Right atrium auricular region (tissue), 2 donors: ENCODE data around the gene RNF214. TPM values are rescaled to one million over a fixed set of nuclear protein-coding genes. Genes with fewer than 3 reads are reported as not detected.

Experiments
- DNase-seq: peaks from one replicate; pipeline ENCODE4 v3.0.0-alpha.2; 2019; ENCODE audit warnings: low spot score
- H3K27ac ChIP-seq, 2 donors: fragments of 200-600 bp; sonication (generic); 1 replicate in 1 of 2; 2 replicates in 1 of 2; pipeline ENCODE4 v1.5.1; 2016 to 2019
- H3K27me3 ChIP-seq, 2 donors: fragments of 200-600 bp; sonication (generic); one replicate each; pipeline versions ENCODE4 v1.5.1 to v1.6.0; 2017 to 2019
- H3K36me3 ChIP-seq: fragments of 200-600 bp; sonication (generic); one replicate; pipeline ENCODE4 v1.5.1; 2016
- H3K4me1 ChIP-seq, 2 donors: fragments of 200-600 bp; sonication (generic); one replicate each; pipeline versions ENCODE4 v1.5.1 to v1.6.0; 2017 to 2019
- H3K4me3 ChIP-seq, 2 donors: fragments of 200-600 bp; sonication (generic); 1 replicate in 1 of 2; 2 replicates in 1 of 2; pipeline ENCODE4 v1.5.1; 2017 to 2019; ENCODE audit warnings: mild to moderate bottlenecking in 1 of 2, moderate library complexity in 1 of 2
- H3K9me3 ChIP-seq, 2 donors: fragments of 200-600 bp; sonication (generic); one replicate each; pipeline ENCODE4 v1.5.1; 2019
- total RNA-seq, 2 donors: library from RNA; depleted of rRNA; stranded (reverse); fragments of >200 nt; gene quantifications; one replicate each; pipeline ENCODE4 v1.1.0, GENCODE V29; 2016
- TF ChIP-seq, protein P1 (sequence below), 2 donors: fragments of 200-600 bp; sonication (generic); IDR thresholded peaks; one replicate each; pipeline ENCODE4 v1.5.1; 2019; ENCODE audit warnings: antibody characterized with exemption in 2 of 2

The RNF214 gene
- total RNA-seq, 2 donors from 2014 or later, result 11.0 to 11.5 TPM

GRCh38 chr11:117229411-117229810 lies 3.1 kb upstream of the RNF214 start:
- Histone ChIP-seq H3K36me3 (peaks cover 47% of the 10 kb centered on the region), H3K27ac (no peak overlapping the region), H3K4me1 (peaks cover 0 to 34% of the 10 kb centered on the region in 2 donors), H3K27me3 (no peaks in the 10 kb centered on the region), H3K9me3 (no peaks in the 10 kb centered on the region), H3K4me3 (no peak overlapping the region)
- TF ChIP-seq, protein P1, sequence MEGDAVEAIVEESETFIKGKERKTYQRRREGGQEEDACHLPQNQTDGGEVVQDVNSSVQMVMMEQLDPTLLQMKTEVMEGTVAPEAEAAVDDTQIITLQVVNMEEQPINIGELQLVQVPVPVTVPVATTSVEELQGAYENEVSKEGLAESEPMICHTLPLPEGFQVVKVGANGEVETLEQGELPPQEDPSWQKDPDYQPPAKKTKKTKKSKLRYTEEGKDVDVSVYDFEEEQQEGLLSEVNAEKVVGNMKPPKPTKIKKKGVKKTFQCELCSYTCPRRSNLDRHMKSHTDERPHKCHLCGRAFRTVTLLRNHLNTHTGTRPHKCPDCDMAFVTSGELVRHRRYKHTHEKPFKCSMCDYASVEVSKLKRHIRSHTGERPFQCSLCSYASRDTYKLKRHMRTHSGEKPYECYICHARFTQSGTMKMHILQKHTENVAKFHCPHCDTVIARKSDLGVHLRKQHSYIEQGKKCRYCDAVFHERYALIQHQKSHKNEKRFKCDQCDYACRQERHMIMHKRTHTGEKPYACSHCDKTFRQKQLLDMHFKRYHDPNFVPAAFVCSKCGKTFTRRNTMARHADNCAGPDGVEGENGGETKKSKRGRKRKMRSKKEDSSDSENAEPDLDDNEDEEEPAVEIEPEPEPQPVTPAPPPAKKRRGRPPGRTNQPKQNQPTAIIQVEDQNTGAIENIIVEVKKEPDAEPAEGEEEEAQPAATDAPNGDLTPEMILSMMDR (IDR thresholded peaks at IDR 0.05), result no peak
- DNase-seq, result no peak

DNA sequence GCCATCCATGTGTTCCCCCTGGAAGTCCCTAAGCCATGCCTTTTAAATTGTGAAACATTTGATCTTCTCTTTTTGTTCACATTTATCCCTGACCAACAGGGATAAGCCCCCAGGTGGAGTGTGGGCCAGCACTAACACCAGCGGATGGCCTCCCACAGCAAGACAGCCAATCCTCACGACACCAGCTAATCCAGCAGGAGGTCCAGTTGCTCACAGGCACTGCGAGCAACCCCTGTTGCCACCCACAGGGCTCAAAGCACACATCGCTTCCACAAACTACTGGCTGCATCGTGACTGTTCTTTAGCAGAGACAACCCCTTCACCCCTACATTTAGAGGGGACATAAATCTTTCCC lies 2.6 kb upstream of the RNF214 start:
- DNase-seq, result no peak
- no peak overlapping the region for H3K4me3 ChIP-seq
- peaks cover 0 to 34% of the 10 kb centered on the region in 2 donors for H3K4me1 ChIP-seq
- H3K9me3 ChIP-seq, result no peaks in the 10 kb centered on the region
- no peaks in the 10 kb centered on the region for H3K27me3 ChIP-seq
- peaks cover 44% of the 10 kb centered on the region for H3K36me3 ChIP-seq
- no peak overlapping the region for H3K27ac ChIP-seq
- TF ChIP-seq, protein P1 (IDR thresholded peaks at IDR 0.05), result no peak

- Histone ChIP-seq H3K4me3 (no peak overlapping the region), H3K36me3 (peaks cover 43% of the 10 kb centered on the region), H3K27ac (no peak overlapping the region), H3K27me3 (no peaks in the 10 kb centered on the region), H3K4me1 (peaks cover 0 to 34% of the 10 kb centered on the region in 2 donors), H3K9me3 (no peaks in the 10 kb centered on the region)
- TF ChIP-seq, protein P1 (IDR thresholded peaks at IDR 0.05), result no peak
- peak; percentile 47 for DNase-seq
Observed at GRCh38 chr11:117230286-117230961, 2.0 kb upstream of the RNF214 start.

- peaks cover 0 to 34% of the 10 kb centered on the region in 2 donors for H3K4me1 ChIP-seq
- DNase-seq, result no peak
- peak overlapping the region; percentile 67 to 97 for H3K4me3 ChIP-seq
- no peaks in the 10 kb centered on the region for H3K9me3 ChIP-seq
- H3K27me3 ChIP-seq, result no peaks in the 10 kb centered on the region
- peaks cover 38% of the 10 kb centered on the region for H3K36me3 ChIP-seq
- TF ChIP-seq, protein P1 (IDR thresholded peaks at IDR 0.05), result no peak
- H3K27ac ChIP-seq, result peak overlapping the region; percentile 97
Observed at GRCh38 chr11:117230999-117231841, 1.3 kb upstream of the RNF214 start.

- TF ChIP-seq, protein P1 (IDR thresholded peaks at IDR 0.05), result no peak
- peak; percentile 84 for DNase-seq
- Histone ChIP-seq H3K4me3 (peak within 1 kb of the TSS; percentile 67 to 97), H3K36me3 (peaks cover 36% of the 10 kb centered on the region), H3K27ac (peak within 1 kb of the TSS; percentile 97), H3K9me3 (no peaks in the 10 kb centered on the region), H3K27me3 (no peaks in the 10 kb centered on the region), H3K4me1 (peaks cover 0 to 34% of the 10 kb centered on the region in 2 donors)
Observed at GRCh38 chr11:117231842-117232091, 704 bp upstream of the RNF214 start, which contains the start of gene PCSK7. PCSK7 (minus strand) TSS chr11:117232073; CDS start chr11:117229844, 2,229 bp downstream.
